ENCODE data around the gene ZSWIM1.
A peak's percentile ranks its signal among the peaks of the same experiment; 100 is the strongest.

ZSWIM1 gene

GRCh38 chr20:45880988-45881788 lies at the start of gene ZSWIM1:
Gene ZSWIM1, plus strand, starts transcription at chr20:45881227. Its CDS starts 1,366 bp downstream, at chr20:45882593.
- DNase-seq, result peak; percentile 99

- DNase-seq, result no peak
These were observed 48.4 kb upstream of the ZSWIM1 start for GRCh38 chr20:45832619-45833018.

- DNase-seq, result peak; percentile 53
These were observed 47.8 kb upstream of the ZSWIM1 start, which contains the start of gene SNX21 for GRCh38 chr20:45833030-45833882. Gene SNX21, plus strand, starts transcription at chr20:45833799. Its CDS starts 121 bp downstream, at chr20:45833920.

- DNase-seq, result peak; percentile 69
These were observed 46.9 kb upstream of the ZSWIM1 start for GRCh38 chr20:45833883-45834796.

GRCh38 chr20:45834797-45835161 lies 46.2 kb upstream of the ZSWIM1 start:
- DNase-seq, result no peak

GRCh38 chr20:45835329-45835765 lies 45.7 kb upstream of the ZSWIM1 start:
- DNase-seq, result no peak

GRCh38 chr20:45835825-45836224 lies 45.2 kb upstream of the ZSWIM1 start:
- no peak for DNase-seq

- no peak for DNase-seq
These were observed 44.2 kb upstream of the ZSWIM1 start for GRCh38 chr20:45836841-45837240.

GRCh38 chr20:45840700-45841198 lies 40.3 kb upstream of the ZSWIM1 start:
- no peak for DNase-seq

- DNase-seq, result no peak
These were observed 39.5 kb upstream of the ZSWIM1 start for GRCh38 chr20:45841407-45842129.

GRCh38 chr20:45842169-45842812 lies 38.7 kb upstream of the ZSWIM1 start:
- DNase-seq, result no peak

GRCh38 chr20:45843506-45843905 lies 37.5 kb upstream of the ZSWIM1 start:
- DNase-seq, result no peak

GRCh38 chr20:45845452-45845851 lies 35.6 kb upstream of the ZSWIM1 start:
- DNase-seq, result no peak

- no peak for DNase-seq
These were observed 32.6 kb upstream of the ZSWIM1 start for GRCh38 chr20:45848421-45848820.

- DNase-seq, result no peak
These were observed 32.0 kb upstream of the ZSWIM1 start for GRCh38 chr20:45848969-45849582.

GRCh38 chr20:45850238-45850637 lies 30.8 kb upstream of the ZSWIM1 start:
- no peak for DNase-seq

- DNase-seq, result no peak
These were observed 30.1 kb upstream of the ZSWIM1 start for GRCh38 chr20:45850926-45851325.

GRCh38 chr20:45851501-45851900 lies 29.5 kb upstream of the ZSWIM1 start:
- no peak for DNase-seq

GRCh38 chr20:45852326-45852725 lies 28.7 kb upstream of the ZSWIM1 start:
- DNase-seq, result no peak

GRCh38 chr20:45853484-45853883 lies 27.5 kb upstream of the ZSWIM1 start:
- no peak for DNase-seq
